GM18519 (cell line): ENCODE data around the gene TAS1R1.
A peak's percentile ranks its signal among the peaks of the same experiment; 100 is the strongest.

Experiments used
- ATAC-seq: cut with Tn5 transposase; IDR thresholded peaks from one replicate; pipeline ENCODE4 v1.9.1; 2021; ENCODE audit warnings: mild to moderate bottlenecking, moderate library complexity; ENCODE audit not compliant: unreplicated experiment, low FRiP score

TAS1R1 gene

GRCh38 chr1:6570100-6570499, 15.0 kb downstream of the TAS1R1 start:
- no peak for ATAC-seq

- ATAC-seq = no peak
Observed at GRCh38 chr1:6570987-6571386, 15.9 kb downstream of the TAS1R1 start.

- ATAC-seq = no peak
Observed at GRCh38 chr1:6572653-6573383, 17.7 kb downstream of the TAS1R1 start.

- ATAC-seq = no peak
Observed at GRCh38 chr1:6574025-6574620, 19.0 kb downstream of the TAS1R1 start.

GRCh38 chr1:6574818-6575217, 19.7 kb downstream of the TAS1R1 start:
- ATAC-seq = no peak

- no peak for ATAC-seq
Observed at GRCh38 chr1:6577831-6578525, 22.9 kb downstream of the TAS1R1 start.

- ATAC-seq = no peak
Observed at GRCh38 chr1:6578624-6579373, 23.7 kb downstream of the TAS1R1 start.

- ATAC-seq = peak; percentile 88
Observed at GRCh38 chr1:6579374-6580118, 24.4 kb downstream of the TAS1R1 start, which contains the start of gene ZBTB48. ZBTB48 (plus strand) TSS chr1:6579994; CDS start chr1:6580610, 616 bp downstream.

- no peak for ATAC-seq
Observed at GRCh38 chr1:6580119-6580592, 25.0 kb downstream of the TAS1R1 start.

GRCh38 chr1:6580593-6581409, 25.7 kb downstream of the TAS1R1 start:
- no peak for ATAC-seq

GRCh38 chr1:6581561-6582305, 26.6 kb downstream of the TAS1R1 start:
- ATAC-seq = no peak

GRCh38 chr1:6582370-6582769, 27.3 kb downstream of the TAS1R1 start:
- no peak for ATAC-seq

GRCh38 chr1:6584126-6585080, 29.3 kb downstream of the TAS1R1 start:
- no peak for ATAC-seq

GRCh38 chr1:6585081-6585722, 30.1 kb downstream of the TAS1R1 start:
- no peak for ATAC-seq

- ATAC-seq = no peak
Observed at GRCh38 chr1:6585841-6586240, 30.7 kb downstream of the TAS1R1 start.

GRCh38 chr1:6586404-6586816, 31.3 kb downstream of the TAS1R1 start:
- ATAC-seq = no peak
